Muscle of back (tissue), 11 donors: ENCODE measurements around the gene COL25A1. TPM values are rescaled to one million over a fixed set of nuclear protein-coding genes. Genes with fewer than 3 reads are reported as not detected.
A peak's percentile ranks its signal among the peaks of the same experiment; 100 is the strongest.
"Not testable (repeated sequence)": the region's sequence is repeated elsewhere in the genome, so short reads cannot be mapped to it uniquely, and the experiment has no call there.

Experiments used
- DNase-seq, 3 donors: peaks; one replicate each; pipeline versions ENCODE4 v3.0.0 to v3.0.0-alpha.2; 2013
- polyA plus RNA-seq, 10 donors: library from polyadenylated mRNA; unstranded; fragments of 120-200 nt; gene quantifications; one replicate each; pipeline ENCODE4 v1.2.1, GENCODE V29; 2013; ENCODE audit not compliant: insufficient read length in 10 of 10

The COL25A1 gene
- polyA plus RNA-seq, 10 donors: 4.2 to 8.4 (median 4.8) TPM

DNA sequence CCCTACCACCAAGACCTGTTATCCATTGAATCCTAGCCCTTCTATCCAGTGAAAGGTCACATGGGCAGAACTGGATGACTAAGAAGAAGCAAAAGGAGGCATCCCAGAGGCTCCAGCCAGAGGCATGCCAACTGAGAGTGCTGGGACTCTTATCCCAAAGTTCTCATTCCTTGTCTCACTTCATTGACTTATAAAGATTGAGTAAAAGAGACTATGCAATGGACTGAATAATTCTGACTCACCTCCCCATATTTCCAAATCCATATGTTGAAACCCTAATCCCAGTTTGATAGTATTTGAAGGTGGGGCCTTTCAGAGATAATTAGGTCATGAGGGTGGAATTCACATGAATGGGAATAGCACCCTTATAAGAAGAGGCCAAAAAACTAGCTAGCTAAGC, 131.4 kb downstream of the COL25A1 start:
- DNase-seq: no peak

- no peak for DNase-seq
These were observed 133.3 kb downstream of the COL25A1 start for GRCh38 chr4:109169170-109169569.

DNA sequence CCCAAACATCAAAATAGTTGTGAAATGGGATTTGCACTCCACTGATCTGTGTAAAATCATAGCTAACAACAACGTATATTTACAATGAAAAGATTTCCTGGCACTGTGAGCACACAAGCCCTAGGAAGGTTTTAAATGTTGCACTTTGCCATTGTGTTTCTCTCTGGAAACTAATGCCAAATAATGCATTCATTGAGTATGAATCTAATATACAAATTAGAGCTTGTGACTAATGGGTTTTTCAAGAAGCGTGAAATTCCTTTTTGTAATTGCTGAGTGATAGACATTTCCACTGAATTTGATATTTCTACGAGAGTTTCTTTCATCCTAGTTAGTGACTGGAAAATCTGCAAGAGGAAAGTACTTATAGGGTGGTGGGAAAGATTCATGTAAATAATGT, 135.9 kb downstream of the COL25A1 start:
- no peak for DNase-seq

- DNase-seq: no peak
These were observed 136.3 kb downstream of the COL25A1 start for GRCh38 chr4:109166126-109166525.

DNA sequence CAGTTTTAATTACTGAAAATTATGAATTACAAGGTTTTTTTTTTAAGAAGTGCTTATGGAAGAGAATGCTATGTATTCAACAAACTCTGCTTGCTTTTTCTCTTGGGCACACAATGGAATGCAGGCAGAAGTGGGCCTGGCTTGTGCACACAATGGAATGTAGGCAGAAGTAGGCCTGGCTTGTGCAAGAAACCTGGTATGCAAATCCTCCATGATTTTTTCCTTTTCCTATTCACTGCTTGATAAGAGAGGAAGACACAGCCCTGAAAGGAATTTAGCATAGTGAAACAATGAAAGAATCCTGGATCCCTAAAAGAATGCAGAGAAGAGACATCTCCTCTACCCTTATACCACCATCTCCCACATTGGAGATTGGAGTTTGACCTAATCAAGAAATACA, 138.4 kb downstream of the COL25A1 start:
- no peak for DNase-seq

- no peak for DNase-seq
These were observed 139.0 kb downstream of the COL25A1 start for GRCh38 chr4:109163493-109163892.

GRCh38 chr4:109162759-109163158, 139.7 kb downstream of the COL25A1 start:
- DNase-seq: no peak

GRCh38 chr4:109160494-109160893, 142.0 kb downstream of the COL25A1 start:
- no peak for DNase-seq

GRCh38 chr4:109157696-109158095, 144.8 kb downstream of the COL25A1 start:
- DNase-seq: peak in 2 of 3 donors; percentile 36 to 44

- no peak for DNase-seq
These were observed 145.3 kb downstream of the COL25A1 start for GRCh38 chr4:109157205-109157604.

DNA sequence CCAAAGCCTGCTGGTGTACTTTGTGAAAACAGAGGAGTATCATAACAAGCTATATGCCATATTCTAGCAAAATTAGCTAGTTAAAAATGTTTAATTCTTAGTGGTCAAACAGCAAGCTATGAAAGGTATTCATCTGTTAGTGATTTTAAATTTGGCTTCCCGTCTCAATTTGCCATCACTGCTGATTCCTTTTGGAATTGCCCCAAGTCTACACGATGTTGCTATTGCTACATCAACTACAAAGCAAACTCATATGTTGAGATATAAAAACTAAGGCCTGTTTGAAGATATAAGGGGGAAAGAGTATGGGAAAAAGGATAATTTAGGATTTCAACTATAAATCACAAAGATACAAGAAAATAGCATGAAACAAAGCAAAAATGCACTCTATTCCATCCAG, 146.1 kb downstream of the COL25A1 start:
- DNase-seq: peak in 1 of 3 donors; percentile 17

GRCh38 chr4:109155682-109156283, 146.7 kb downstream of the COL25A1 start:
- no peak for DNase-seq

GRCh38 chr4:109155084-109155483, 147.4 kb downstream of the COL25A1 start:
- peak in 1 of 3 donors; percentile 22 for DNase-seq

- DNase-seq: no peak
These were observed 148.0 kb downstream of the COL25A1 start for GRCh38 chr4:109154424-109154823.

GRCh38 chr4:109149836-109150235, 152.6 kb downstream of the COL25A1 start:
- no peak for DNase-seq

GRCh38 chr4:109148577-109149075, 153.8 kb downstream of the COL25A1 start:
- DNase-seq: no peak

DNA sequence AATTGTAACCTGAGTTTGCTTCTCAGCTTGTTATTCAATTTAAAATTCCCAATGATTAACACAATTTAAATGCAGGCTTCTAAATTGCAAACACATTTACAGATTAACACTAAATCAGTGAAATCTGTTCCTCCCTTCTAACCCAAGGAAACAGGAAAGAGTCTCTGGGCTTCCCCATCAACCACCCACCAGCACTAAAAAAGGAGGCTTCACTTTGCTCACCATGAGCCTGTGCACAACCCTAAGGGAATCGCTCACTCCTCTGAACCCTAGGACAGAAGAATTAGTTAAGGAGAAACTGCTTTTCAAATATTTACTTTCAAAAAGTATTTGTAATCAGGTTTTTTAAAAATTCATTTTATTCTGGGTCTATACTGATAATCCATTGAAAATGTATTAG, 155.3 kb downstream of the COL25A1 start:
- DNase-seq: no peak

- DNase-seq: no peak
These were observed 156.0 kb downstream of the COL25A1 start for GRCh38 chr4:109146499-109146898.

- not testable (repeated sequence) for DNase-seq
These were observed 164.3 kb downstream of the COL25A1 start for GRCh38 chr4:109138125-109138524.

- no peak for DNase-seq
These were observed 167.5 kb downstream of the COL25A1 start for GRCh38 chr4:109134921-109135320.

- no peak for DNase-seq
These were observed 168.2 kb downstream of the COL25A1 start for GRCh38 chr4:109134268-109134667.

- no peak for DNase-seq
These were observed 170.9 kb downstream of the COL25A1 start for GRCh38 chr4:109131559-109131958.

- DNase-seq: no peak
These were observed 173.9 kb downstream of the COL25A1 start for GRCh38 chr4:109128589-109128988.

DNA sequence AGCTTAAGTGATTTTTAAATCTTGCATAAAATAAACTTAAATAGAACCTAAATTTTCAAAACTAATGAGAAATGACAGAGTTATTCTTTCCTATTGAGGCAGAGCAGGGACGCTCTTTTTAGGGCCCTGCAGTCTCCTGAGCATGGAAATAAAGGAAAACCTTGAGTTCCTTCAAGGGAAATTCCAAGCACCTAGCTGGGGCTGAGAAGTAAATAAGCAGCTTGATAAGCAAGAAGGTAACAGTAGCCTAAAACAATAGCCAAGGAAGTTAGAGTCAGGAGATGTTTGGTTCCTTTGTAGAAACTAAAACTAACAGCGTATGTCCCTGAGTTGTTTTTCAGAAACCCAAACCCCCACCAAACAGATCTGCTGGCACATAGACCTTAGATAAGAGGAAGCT, 174.6 kb downstream of the COL25A1 start:
- DNase-seq: no peak
